Uterus (tissue), 2 donors: Measurements from ENCODE around the gene MEGF8.
"Not testable (repeated sequence)": the region's sequence is repeated elsewhere in the genome, so short reads cannot be mapped to it uniquely, and the experiment has no call there.

Experiments used
- POLR2A ChIP-seq, 2 donors: fragments of 450-650 bp; IDR thresholded peaks; one replicate each; pipeline ENCODE4 v1.6.1; 2016; ENCODE audit warnings: antibody characterized with exemption in 2 of 2, mild to moderate bottlenecking in 1 of 2, moderate library complexity in 1 of 2
- TF ChIP-seq, protein P1 (sequence below), 4 experiments: fragments of 200-600 bp in 2 of 4; fragments of 450-650 bp in 2 of 4; sonication (generic) in 2 of 4; IDR thresholded peaks; one replicate each; pipeline ENCODE4 v1.5.1; 2016 to 2019; ENCODE audit warnings: antibody characterized with exemption in 4 of 4, mild to moderate bottlenecking in 2 of 4, moderate library complexity in 1 of 4

- TF ChIP-seq, protein P1, sequence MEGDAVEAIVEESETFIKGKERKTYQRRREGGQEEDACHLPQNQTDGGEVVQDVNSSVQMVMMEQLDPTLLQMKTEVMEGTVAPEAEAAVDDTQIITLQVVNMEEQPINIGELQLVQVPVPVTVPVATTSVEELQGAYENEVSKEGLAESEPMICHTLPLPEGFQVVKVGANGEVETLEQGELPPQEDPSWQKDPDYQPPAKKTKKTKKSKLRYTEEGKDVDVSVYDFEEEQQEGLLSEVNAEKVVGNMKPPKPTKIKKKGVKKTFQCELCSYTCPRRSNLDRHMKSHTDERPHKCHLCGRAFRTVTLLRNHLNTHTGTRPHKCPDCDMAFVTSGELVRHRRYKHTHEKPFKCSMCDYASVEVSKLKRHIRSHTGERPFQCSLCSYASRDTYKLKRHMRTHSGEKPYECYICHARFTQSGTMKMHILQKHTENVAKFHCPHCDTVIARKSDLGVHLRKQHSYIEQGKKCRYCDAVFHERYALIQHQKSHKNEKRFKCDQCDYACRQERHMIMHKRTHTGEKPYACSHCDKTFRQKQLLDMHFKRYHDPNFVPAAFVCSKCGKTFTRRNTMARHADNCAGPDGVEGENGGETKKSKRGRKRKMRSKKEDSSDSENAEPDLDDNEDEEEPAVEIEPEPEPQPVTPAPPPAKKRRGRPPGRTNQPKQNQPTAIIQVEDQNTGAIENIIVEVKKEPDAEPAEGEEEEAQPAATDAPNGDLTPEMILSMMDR (IDR thresholded peaks at IDR 0.05), result not testable (repeated sequence)
- TF ChIP-seq POLR2A (IDR thresholded peaks at IDR 0.05), result not testable (repeated sequence)
Measured at GRCh38 chr19:42331333-42331732, 5.9 kb downstream of the MEGF8 start.
